Measurements from ENCODE around the gene PTPRT.

PTPRT gene

GRCh38 chr20:42027746-42028268 is 1161.9 kb downstream of the PTPRT start:
- in situ Hi-C loops (cut with HindIII; ENCODE audit: low sequenced_read_pairs): no loop called here

GRCh38 chr20:42026599-42026998 is 1163.1 kb downstream of the PTPRT start:
- in situ Hi-C loops (cut with HindIII; ENCODE audit: low sequenced_read_pairs): no loop called here

- in situ Hi-C loops (cut with HindIII; ENCODE audit: low sequenced_read_pairs): no loop called here
Measured at GRCh38 chr20:42024653-42025052, 1165.1 kb downstream of the PTPRT start.

All from endothelial cell of hepatic sinusoid (primary cell).